D341Med (cell line): Measurements from ENCODE around the gene FRMPD4.

Experiments
- DNase-seq: peaks from one replicate; pipeline ENCODE4 v3.0.0; 2012; ENCODE audit warnings: low spot score

Gene FRMPD4

DNA sequence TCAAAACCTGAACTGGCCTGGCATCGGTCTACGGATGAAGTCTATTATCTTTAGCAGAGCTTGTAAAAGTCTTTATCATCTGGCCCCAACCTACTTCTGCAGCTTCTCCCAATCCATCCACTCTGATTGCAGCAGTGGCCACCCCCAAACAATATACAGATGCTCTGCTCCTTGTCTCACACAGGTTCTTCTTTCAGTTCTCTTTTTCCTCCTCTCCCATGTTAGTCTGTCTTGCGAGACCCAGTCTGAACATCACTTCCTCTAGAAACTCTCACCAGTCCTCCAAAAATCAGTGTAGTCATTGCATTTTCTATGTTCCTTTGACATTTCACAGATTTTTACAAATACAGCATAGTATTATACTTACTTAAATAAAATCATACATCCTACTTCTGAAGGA, 163.0 kb downstream of the FRMPD4 start:
- DNase-seq: no peak

DNA sequence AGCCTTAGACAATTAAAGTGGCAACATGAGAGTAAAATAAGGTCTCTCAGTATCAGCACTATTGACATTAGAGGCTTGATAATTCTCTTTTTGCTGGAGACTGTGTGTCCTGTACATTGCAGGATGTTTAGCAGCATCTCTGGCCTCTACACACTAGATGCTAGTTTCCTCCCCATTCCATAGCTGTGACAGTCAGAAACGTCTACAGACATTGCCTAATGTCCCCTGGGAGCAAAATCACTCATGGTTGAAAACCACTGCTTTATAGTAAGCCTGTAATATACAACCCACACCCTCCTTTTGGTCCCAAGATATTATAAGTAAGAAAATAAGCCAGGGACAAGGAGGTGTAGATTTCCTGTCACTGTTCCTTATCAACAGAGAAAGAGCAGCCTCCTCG, 166.0 kb downstream of the FRMPD4 start:
- no peak for DNase-seq

DNA sequence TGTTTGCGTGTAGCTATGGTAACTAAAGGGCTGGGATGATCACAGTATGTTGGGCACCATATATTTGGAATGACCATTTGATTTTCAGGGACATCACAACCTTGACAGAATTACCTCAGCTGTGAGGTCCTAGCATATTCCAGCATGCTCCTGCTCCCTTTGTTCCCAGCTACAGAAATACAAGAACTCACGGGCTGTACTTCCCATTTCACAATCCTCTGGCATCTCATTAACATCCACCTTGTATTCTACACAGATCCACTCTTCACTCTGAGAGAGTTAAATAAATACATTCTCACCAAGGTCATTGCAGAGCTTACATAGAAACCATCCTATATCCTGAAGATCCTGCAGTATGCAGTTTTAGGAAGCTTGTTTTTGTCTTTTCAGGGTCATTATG, 169.7 kb downstream of the FRMPD4 start:
- no peak for DNase-seq

DNA sequence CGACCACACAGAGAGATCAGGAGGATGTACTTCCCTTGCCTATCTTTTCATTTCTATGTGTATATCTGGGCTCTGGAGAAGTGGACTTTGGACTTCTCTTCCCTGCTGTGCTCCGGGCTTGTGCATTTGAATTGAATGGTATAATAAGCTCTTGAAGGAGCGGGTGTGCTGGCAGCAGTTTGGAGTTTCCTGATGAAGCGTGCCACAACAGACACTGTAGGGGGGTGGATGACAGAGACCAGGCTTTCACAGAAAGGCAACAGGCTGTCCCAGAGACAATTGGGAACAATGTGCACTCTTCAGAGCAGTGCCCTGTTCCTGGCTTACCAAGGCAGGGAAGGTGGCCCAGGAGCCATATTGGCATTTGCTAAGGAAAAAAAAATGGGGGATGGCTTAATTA, 170.1 kb downstream of the FRMPD4 start:
- DNase-seq: no peak

DNA sequence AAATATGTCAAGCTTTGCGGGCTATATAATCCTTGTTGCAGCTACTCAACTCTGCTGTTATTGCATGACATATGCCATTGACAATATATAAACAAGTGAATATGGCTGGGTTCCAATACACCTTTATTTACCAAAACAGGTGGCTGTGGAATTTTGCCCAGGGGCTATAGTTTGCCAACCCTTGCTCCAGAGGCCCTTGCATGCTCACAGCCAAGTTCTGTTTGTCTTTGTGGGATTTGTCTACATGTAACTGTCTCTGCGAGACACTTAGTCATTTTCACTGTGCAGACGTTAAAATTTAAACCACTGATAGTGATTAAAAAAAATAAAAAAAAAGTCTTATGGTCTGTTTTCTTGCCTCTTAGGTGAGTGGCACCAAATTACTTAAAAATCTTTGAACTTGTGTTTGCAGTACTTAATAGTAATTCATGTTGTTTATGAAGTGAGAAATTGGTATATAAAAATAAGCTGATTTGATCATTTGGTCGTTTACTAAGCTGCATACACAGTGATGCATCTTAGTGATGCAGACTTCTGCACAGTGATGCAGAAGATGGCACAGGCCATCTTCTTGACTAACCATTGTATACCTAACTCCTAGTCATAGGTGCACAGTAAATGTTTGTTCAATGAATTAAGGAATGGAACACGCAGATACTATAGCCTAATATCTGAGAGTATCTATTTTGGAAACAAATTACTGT, 170.9 kb downstream of the FRMPD4 start:
- DNase-seq: no peak

DNA sequence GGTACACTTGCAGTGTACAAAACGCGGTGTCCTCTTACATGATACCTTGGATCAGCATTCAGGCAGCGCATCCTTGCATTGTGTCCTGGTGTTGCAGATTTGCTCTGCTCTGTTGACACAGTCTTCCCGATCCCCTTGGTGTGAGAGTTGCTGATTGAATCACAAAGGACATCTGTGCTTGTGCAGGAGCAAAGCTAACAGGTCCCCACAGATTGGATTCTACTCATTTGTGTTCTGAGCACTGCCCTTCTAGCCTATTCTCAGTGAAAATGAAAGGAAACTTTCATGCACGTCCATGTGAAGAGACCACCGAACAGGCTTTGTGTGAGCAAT, 171.4 kb downstream of the FRMPD4 start:
- no peak for DNase-seq

DNA sequence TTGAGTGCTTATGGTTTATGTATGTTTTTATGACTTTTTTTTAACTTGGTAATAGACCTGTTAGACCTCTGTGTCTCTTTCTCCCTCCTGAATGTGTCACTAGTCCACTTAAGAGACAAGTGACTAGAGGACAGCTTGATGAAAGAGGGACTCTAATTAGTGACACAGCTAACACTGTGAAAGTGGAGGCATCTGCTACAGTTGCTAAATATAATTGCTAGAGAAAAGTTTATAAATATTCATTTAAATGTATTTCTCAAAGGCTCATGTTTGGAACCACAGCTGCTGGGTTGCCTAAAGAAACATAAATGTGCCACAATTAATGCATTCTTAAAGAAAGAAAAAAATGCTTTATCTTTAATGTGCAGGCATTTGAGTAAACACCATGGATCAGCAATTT, 176.4 kb downstream of the FRMPD4 start:
- DNase-seq: no peak

DNA sequence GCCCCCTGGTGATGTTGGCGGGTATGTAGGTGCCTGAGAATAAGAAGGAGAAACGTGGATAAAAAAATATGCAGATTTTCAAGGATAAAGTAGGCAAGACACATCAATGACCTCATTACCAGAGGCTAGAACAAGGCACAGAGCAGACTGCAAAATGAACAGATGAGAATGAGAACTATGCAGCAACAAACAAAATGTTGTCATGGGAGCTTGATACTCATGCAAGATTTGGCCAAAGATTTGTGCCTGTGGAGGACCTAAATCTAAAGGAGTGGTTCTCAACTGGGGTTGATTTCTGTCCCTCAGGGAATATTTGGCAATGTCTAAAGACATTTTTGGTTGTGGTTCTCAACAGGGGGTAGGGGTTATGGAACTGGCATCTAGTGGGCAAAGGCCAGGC, 177.3 kb downstream of the FRMPD4 start:
- DNase-seq: no peak

DNA sequence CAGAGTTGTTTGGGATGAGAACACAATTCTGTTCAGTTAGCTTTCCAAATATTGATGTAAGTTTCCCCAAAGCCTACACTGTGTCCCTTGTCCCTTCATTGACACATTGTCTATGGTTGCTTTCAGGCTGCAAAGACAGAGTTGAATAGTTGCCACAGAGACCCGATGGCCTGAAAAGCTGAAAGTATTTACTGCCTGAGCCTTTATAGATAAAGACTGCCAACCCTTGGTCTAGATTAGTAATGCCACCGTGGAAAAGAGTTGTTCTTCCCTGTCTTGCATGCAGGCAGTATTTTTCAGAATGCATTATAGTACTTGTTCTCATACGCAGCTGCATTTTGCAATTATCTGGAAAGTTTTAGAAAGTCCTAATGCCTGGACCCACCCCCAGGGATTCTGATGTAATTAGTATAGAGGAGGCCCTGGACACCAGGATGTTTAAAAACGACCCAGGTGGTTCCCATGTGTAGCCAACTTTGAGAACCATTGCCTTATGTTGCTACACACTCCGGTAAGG, 180.8 kb downstream of the FRMPD4 start:
- no peak for DNase-seq

DNA sequence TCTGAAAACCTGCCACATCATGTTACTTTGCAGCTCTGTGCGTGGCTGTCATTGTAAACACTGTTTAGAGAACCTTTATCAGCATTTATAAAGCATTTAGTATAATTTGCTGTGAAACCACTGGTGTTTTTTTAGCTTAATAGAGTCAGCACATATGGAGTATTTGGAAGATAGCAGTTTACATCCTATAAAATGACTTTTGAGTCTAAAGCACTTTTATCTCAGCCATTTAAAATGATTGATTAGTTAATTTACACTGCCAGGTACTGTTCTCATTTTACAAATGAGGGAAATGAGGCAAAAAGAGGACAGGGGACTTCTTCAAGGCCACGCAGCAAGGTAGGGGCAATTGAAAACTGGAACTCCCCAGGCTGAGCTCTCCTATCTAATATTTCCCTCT, 181.7 kb downstream of the FRMPD4 start:
- DNase-seq: no peak

DNA sequence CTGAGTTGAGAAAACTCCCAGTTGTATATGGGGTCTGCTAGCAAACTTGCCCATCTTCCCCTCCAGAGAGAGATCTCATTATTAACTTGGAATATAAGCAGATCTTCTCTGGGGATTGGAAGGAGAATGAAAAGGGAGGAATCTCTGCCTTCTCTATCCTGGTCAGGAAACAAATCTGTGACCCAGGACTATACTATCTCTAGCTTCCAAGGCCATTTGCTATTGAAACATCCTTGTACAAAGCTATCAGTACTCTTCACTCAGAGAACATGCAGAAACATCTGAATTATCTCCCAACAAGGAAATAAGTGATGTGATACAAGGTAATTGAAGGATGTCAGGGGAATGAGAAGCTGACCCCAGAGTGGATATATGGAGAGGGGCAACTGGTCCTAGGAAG, 183.8 kb downstream of the FRMPD4 start:
- no peak for DNase-seq

DNA sequence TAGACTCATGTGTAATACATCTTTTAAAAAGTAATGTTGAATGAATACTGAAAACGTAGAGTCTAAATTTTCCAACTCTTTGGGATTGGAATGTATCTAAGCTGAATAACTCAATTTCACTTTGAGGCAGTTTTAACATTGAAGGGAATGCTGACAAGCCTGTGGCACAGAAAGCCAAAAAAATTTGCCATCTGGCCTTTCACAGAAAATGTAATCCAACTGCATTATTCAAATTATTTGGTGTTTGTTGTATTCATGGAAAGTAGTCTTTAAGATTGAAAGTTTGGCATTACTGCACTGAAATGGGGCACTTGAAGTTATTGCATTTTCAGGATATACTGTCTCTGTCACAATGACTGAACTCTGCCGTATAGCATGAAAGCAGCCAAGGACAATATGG, 186.9 kb downstream of the FRMPD4 start:
- no peak for DNase-seq

DNA sequence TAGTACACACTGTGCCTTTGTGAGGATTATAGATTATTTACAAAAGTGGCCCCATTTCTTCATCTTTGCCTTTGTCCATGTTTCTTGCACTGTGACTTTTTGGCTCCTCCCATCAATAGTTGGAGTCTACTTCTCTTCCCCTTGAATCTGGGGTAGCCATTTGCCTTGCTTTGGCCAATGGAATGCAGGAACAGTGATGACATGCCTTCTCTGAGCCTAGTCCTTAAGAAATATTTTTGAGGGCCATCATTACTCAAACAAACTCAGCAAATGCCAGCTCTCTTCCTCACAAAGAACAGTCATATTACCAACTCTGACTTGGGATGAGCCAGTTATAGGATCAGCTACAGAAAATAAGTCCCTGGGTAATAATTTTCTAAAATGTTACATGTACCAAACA, 189.6 kb downstream of the FRMPD4 start:
- DNase-seq: no peak

DNA sequence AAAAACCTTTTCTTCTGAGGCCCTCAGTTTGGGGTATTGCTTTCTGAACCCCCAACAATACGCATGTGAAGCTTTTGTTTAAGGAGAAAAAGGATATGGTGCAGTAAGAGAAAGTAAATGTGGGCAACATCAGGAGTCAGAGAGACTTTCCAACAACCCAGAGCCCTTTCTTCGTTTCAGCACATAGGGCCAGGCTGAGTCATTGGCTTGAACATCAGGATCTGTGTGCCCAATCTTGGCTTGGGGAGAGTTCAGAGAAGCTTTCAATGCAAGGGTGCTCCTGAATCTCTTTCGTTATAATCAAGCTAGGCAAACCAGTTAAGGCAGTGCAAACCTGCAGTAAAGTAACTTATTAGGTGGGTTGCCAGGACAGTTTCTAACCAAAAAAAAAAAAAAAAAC, 191.2 kb downstream of the FRMPD4 start:
- DNase-seq: no peak

DNA sequence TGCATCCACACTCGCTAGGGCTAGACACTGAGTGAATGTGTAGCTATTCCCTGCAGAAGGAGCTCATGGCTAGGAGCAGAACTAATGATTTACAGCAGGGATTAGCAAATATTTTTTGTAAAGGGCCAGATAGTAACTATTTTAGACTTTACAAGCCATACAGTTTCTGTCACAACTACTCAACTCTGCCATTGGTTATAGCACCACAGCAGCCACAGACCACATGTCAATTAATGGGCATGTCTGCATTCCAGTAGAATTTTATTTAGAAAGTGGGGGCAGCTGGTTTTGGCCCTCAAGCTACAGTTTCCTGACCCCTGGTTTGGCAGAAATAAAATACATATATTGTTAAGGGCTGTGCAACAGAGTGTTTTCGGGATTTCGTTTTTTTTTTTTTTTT, 192.6 kb downstream of the FRMPD4 start:
- DNase-seq: no peak

DNA sequence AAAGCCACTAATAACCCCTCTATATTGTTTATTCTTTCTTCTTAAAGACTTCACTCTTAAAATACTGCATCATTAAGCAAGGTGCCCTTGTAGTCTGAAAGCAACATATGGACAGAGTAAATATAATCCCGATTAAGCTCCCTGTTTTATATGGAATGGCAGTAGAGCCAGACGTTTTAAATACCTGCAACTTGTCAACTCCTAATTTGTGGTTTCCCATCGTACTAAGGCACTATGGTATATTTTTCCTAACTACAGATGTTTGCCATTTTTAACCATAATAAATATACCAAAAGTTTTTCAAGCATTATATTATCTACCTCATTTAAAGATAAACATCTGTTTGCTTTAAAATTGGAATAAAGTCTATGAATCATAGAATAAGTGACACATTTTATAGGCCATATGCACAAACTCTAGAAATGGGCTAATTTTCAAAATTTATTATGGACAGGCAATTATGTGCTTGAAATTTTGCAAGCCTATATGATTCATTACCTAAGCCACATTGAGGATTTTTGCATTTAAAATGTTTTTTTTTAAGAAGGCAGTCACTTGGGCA, 194.6 kb downstream of the FRMPD4 start:
- DNase-seq: no peak

DNA sequence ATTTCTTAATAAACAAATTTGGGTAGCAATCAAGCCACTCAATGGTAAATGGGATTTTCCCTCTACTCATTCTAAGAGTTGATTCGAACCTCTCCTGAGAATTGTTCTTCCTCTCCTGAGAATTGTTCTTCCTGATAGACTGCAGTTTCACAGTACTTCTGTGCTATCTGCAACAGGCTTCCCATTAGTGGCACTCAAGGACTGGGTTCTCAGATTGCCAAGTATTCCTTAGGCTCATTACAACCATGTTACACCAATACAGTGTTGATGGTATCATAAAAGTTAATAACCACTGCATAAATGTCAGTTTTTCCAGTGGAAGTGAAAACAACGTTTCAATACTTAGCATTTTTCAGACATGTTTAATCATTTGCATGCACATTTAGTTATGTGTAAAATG, 201.6 kb downstream of the FRMPD4 start:
- DNase-seq: no peak

DNA sequence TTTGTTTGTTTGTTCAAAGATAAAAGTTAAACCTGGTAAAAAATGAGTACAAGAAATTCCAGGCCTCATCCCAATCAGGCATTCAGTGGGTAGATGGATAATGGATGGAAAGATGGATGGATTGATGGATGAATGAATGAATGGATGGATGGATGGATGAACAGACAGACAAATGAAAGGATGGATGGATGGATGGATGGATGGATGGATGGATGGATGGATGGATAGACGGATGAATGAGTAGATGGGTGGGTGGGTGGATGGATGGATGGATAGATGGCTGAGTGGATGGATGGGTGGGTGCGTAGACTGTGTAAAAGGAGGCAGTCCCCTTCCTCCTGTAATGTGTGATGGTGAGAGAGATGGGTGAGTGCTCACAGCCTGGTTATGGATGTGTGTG, 206.7 kb downstream of the FRMPD4 start:
- DNase-seq: no peak

DNA sequence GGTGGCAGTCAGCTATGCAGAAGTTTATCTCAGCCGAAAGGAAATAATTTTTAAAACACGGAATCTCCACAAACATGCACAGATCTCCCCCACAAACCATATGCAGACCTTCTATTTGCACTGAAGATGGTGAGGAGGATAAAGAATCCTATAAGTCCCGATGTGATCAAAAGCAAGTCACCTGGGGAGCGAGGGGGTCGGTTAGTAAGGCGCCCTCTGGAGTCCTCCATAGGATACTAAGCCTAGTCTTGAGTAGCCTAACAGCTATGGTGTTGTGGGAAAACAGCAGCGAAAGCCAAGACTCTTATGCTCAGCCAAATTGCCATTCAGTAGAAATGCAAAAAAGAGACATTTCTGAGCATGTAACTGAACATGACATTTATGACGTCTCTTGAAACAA, 210.9 kb downstream of the FRMPD4 start:
- DNase-seq: no peak

DNA sequence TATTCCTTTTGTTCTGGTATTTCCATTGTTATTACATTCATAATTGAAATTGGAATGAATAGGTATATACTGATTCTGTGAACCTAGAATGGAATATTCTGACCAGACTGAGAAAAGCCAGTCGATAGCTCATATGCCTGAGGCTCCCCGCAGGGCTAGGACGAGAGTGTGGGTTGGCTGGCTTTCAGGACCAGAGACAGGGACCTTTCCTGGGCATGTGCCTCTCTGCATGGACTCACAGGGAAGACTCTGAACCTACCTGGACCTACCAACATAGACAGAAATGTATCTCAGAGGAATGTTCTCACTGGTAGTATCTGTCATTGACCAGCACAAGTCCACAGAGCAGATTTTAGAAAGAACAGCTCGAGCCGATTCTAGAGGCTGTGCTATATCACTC, 214.6 kb downstream of the FRMPD4 start:
- DNase-seq: no peak

DNA sequence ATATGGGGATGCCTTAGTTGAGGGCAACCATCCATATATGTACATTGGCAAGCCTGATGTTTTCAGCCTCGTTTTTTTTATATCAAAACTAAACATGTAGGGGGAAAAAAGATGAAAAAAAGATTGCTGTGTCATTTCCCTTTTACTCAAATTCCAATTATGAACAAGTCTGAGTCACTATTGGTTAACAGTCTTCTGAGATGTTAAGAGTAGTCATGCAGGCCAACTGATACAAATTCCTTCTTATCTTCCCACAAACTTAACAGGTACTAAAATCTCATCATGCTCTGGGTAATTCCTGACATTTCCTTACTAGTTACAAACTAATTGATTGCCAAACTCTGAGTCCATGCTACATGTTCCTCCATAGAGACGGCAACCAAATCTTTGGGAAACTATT, 222.1 kb downstream of the FRMPD4 start:
- DNase-seq: no peak

DNA sequence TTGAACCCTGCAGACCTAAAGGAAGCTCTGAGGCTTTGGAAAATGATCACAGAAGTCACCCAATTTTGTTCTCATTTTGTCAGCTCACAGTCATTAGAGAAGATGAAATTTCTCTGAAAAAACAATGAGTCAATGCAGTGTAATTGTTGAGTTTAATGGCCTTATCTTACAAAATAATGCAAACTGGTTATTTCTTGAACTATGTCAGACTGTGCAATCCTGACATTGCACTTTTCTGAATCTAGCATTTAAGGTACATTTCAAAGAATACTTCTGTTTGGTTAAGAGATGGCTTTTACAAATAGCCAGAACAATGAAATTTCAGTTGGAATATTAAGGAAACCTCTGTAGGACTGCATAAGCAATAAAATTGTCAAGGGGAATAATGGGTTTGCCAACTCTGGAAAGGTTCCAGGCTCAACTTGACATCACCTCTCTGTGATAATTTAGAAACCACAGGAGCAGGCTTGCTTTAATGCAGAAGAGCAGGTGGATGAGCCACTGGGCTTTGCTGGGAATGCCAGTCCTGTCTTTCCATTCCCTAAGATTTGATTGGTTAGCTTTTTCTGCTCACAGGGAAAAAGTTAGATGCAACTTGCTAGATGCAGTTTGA, 222.8 kb downstream of the FRMPD4 start:
- DNase-seq: no peak

DNA sequence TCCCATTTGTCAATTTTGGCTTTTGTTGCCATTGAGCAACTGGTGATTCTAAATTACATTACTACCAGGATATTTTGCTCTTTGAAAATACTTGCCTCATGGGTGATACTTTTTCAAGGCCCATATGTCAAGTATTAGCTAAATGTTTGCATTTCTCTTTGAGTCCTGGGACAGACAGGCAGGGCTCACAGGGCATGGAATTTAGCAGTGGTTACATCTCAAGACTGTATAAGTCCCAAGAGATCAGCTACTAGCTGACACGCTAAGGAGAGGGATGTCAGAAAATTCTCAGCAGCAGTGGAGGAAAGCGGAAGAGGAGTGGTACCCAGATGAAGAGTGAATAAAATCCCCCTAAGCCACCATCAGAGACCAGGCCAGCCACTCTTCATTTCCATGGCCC, 224.9 kb downstream of the FRMPD4 start:
- no peak for DNase-seq

DNA sequence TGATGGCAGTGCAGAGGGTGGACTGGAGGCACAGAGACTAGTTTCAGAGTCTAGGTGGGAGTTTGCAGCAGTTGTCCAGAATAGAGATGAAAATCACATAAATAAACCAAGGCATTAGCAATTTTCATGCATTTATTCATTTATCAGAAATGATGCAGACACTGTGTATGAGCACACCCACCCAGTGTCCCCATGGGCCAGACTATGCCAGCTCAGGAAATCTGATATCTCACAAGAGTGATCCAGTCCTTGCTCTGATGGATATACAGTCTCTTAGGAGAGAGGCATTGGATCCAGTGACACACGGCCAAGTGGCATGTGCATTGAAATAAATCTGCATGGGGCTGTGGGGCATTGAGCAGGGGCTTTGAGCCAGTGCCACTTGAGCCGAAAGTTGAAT, 228.2 kb downstream of the FRMPD4 start:
- no peak for DNase-seq
